Liver (tissue), 9 donors: Measurements from ENCODE around the gene LDLRAD3. TPM values are rescaled to one million over a fixed set of nuclear protein-coding genes. Genes with fewer than 3 reads are reported as not detected.

Source experiments
- DNase-seq: peaks from one replicate; pipeline ENCODE4 v3.0.0-alpha.2; 2017; ENCODE audit warnings: low spot score
- H3K27ac ChIP-seq, 2 donors: one replicate each; pipeline ENCODE4 v1.7.0; 2013; ENCODE audit warnings: inconsistent platforms in 2 of 2, low read length in 2 of 2, control low read depth in 1 of 2, low read depth in 1 of 2, mild to moderate bottlenecking in 1 of 2
- H3K27me3 ChIP-seq, 4 donors: one replicate each; pipeline versions ENCODE4 v1.6.1 to v1.7.0; 2013; ENCODE audit warnings: low read length in 3 of 4, inconsistent platforms in 1 of 4, mild to moderate bottlenecking in 1 of 4, moderate library complexity in 1 of 4; ENCODE audit not compliant: control insufficient read depth in 4 of 4, insufficient read depth in 4 of 4
- H3K36me3 ChIP-seq, 4 donors: one replicate each; pipeline versions ENCODE4 v1.6.1 to v1.7.0; 2013; ENCODE audit warnings: low read length in 3 of 4, mild to moderate bottlenecking in 3 of 4, low read depth in 1 of 4, moderate library complexity in 1 of 4; ENCODE audit not compliant: control insufficient read depth in 4 of 4, insufficient read depth in 3 of 4
- H3K4me1 ChIP-seq, 4 donors: one replicate each; pipeline versions ENCODE4 v1.6.1 to v1.7.0; 2013; ENCODE audit warnings: low read length in 3 of 4, mild to moderate bottlenecking in 3 of 4, moderate library complexity in 1 of 4; ENCODE audit not compliant: control insufficient read depth in 4 of 4, insufficient read depth in 4 of 4
- H3K4me3 ChIP-seq, 3 donors: one replicate each; pipeline versions ENCODE4 v1.6.1 to v1.7.0; 2013; ENCODE audit warnings: low read length in 3 of 3, control low read depth in 1 of 3, low read depth in 1 of 3, mild to moderate bottlenecking in 1 of 3
- H3K9ac ChIP-seq, 2 donors: one replicate each; pipeline ENCODE4 v1.7.0; 2013; ENCODE audit warnings: low read length in 2 of 2, mild to moderate bottlenecking in 2 of 2, moderate library complexity in 2 of 2, control low read depth in 1 of 2, low read depth in 1 of 2
- H3K9me3 ChIP-seq, 4 donors: one replicate each; pipeline versions ENCODE4 v1.6.1 to v1.7.0; 2013; ENCODE audit warnings: low read length in 3 of 4; ENCODE audit not compliant: control insufficient read depth in 4 of 4
- FOXA1 ChIP-seq: IDR thresholded peaks from 2 replicates; pipeline ENCODE4 v1.6.1; 2016; ENCODE audit warnings: antibody characterized with exemption
- HNF4G ChIP-seq: IDR thresholded peaks from 2 replicates; pipeline ENCODE4 v1.6.1; 2016; ENCODE audit warnings: antibody characterized with exemption
- NR2F2 ChIP-seq: IDR thresholded peaks from 2 replicates; pipeline ENCODE4 v1.6.1; 2016; ENCODE audit warnings: antibody characterized with exemption
- WGBS: extraction: QIAGEN DNeasy Blood & Tissue Kit; methylation state at CpG from one replicate; pipeline ENCODE4 v1.1.7; 2013; 5-methylcytosine and 5-hydroxymethylcytosine counted together
- polyA plus RNA-seq, 2 donors: library from polyadenylated mRNA; stranded (reverse) in 1 of 2; unstranded in 1 of 2; fragments of 200-250 nt in 1 of 2; fragments of >200 nt in 1 of 2; fragmentation: Nextera tagmentation in 1 of 2; extraction: Ambion mirVana in 1 of 2; gene quantifications; one replicate each; pipeline versions ENCODE4 v1.2.1 to v1.2.3, GENCODE V29; 2013 to 2015
- total RNA-seq, 2 donors: library from RNA; depleted of rRNA; stranded (reverse); fragments of >200 nt; gene quantifications; one replicate each; pipeline ENCODE4 v1.2.3, GENCODE V29; 2014
- TF ChIP-seq, protein P1 (sequence below): IDR thresholded peaks from 2 replicates; pipeline ENCODE4 v1.6.1; 2016; ENCODE audit warnings: antibody characterized with exemption, mild to moderate bottlenecking
- TF ChIP-seq, protein P2 (sequence below): IDR thresholded peaks from 2 replicates; pipeline ENCODE4 v1.6.1; 2016; ENCODE audit warnings: antibody characterized with exemption
- TF ChIP-seq, protein P3 (sequence below): IDR thresholded peaks from 2 replicates; pipeline ENCODE4 v1.6.1; 2016; ENCODE audit warnings: antibody characterized with exemption
- TF ChIP-seq, protein P4 (sequence below): fragments of 150-350 bp; IDR thresholded peaks from 2 replicates; pipeline ENCODE4 v1.5.1; 2017; ENCODE audit warnings: improper control_type of control experiment, low read depth, low read length; ENCODE audit not compliant: missing input control
- donor health status: healthy.
- donor health status: healthy.
- donor health status: healthy.
- donor health status: healthy.
- donor health status: healthy.

LDLRAD3 gene
- total and polyA plus RNA-seq, 4 donors: 0.75 to 1.3 (median 0.93) TPM

DNA sequence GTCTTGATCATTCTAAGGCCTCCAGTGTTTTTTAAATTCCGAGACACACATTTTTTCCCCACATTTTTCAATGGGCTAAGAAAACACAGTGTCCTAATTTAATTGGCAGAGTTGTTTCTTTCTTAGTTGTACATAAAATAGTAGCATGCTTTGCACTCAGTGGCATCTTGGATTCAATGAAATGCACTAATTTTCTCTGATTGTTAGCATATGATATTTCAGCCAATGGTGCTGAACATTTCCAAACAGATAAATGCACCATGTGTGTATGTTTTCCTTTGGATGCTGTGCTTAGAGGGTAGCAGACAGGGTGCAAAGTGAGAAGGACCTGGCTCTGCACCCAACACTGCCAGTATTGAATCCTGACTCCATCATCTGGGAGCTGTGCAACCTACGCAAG, 103.5 kb downstream of the LDLRAD3 start (continued):
- TF ChIP-seq, protein P1, sequence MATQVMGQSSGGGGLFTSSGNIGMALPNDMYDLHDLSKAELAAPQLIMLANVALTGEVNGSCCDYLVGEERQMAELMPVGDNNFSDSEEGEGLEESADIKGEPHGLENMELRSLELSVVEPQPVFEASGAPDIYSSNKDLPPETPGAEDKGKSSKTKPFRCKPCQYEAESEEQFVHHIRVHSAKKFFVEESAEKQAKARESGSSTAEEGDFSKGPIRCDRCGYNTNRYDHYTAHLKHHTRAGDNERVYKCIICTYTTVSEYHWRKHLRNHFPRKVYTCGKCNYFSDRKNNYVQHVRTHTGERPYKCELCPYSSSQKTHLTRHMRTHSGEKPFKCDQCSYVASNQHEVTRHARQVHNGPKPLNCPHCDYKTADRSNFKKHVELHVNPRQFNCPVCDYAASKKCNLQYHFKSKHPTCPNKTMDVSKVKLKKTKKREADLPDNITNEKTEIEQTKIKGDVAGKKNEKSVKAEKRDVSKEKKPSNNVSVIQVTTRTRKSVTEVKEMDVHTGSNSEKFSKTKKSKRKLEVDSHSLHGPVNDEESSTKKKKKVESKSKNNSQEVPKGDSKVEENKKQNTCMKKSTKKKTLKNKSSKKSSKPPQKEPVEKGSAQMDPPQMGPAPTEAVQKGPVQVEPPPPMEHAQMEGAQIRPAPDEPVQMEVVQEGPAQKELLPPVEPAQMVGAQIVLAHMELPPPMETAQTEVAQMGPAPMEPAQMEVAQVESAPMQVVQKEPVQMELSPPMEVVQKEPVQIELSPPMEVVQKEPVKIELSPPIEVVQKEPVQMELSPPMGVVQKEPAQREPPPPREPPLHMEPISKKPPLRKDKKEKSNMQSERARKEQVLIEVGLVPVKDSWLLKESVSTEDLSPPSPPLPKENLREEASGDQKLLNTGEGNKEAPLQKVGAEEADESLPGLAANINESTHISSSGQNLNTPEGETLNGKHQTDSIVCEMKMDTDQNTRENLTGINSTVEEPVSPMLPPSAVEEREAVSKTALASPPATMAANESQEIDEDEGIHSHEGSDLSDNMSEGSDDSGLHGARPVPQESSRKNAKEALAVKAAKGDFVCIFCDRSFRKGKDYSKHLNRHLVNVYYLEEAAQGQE: no peak

DNA sequence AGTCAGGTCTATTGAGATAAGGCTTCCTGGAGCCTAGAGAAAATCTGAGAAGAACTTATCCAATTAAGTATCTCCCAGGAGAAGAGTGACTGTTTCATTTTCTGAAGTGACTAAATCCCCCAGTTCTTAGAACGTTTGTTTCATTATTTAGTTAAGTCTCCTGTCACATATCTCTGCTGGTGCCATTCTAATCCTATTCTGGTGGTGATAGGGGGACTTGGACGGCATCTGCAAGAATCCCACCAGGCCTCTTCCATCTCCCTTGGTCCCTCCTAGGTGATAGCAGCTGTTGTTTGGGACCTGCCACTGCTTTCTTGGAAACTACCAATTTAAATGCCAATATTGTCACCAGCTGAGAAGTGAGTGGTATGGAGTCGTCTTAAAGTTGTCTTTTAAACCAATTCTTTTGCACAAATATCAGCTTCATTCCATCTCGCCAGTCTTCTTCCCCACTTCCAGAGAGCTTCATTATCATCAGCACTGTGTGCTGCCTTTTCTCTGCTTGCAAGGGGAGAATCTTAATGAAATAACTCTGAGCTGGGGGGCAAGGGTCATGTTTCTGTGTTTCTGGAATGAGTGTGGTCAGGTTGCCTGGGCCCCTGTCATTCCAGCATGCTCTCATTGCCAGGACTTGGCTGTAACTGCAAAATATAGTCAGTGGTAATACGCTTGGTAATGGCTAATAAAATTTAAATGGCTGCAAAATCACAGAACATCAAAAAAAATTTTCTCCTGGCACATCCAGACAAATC, 104.8 kb downstream of the LDLRAD3 start:
- TF ChIP-seq, protein P2, sequence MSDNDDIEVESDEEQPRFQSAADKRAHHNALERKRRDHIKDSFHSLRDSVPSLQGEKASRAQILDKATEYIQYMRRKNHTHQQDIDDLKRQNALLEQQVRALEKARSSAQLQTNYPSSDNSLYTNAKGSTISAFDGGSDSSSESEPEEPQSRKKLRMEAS: no peak
- TF ChIP-seq NR2F2 (peak; percentile 19), FOXA1 (no peak)
- TF ChIP-seq, protein P3, sequence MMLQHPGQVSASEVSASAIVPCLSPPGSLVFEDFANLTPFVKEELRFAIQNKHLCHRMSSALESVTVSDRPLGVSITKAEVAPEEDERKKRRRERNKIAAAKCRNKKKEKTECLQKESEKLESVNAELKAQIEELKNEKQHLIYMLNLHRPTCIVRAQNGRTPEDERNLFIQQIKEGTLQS: no peak
- Histone ChIP-seq H3K9me3 (no peaks in the 10 kb centered on the region), H3K27ac (no peak overlapping the region), H3K4me3 (no peak overlapping the region), H3K9ac (no peak overlapping the region), H3K36me3 (no peaks in the 10 kb centered on the region), H3K27me3 (no peaks in the 10 kb centered on the region), H3K4me1 (no peaks in the 10 kb centered on the region)
- WGBS: 68% methylated on average over 5 of the region's 5 CpGs
- no peak for DNase-seq

DNA sequence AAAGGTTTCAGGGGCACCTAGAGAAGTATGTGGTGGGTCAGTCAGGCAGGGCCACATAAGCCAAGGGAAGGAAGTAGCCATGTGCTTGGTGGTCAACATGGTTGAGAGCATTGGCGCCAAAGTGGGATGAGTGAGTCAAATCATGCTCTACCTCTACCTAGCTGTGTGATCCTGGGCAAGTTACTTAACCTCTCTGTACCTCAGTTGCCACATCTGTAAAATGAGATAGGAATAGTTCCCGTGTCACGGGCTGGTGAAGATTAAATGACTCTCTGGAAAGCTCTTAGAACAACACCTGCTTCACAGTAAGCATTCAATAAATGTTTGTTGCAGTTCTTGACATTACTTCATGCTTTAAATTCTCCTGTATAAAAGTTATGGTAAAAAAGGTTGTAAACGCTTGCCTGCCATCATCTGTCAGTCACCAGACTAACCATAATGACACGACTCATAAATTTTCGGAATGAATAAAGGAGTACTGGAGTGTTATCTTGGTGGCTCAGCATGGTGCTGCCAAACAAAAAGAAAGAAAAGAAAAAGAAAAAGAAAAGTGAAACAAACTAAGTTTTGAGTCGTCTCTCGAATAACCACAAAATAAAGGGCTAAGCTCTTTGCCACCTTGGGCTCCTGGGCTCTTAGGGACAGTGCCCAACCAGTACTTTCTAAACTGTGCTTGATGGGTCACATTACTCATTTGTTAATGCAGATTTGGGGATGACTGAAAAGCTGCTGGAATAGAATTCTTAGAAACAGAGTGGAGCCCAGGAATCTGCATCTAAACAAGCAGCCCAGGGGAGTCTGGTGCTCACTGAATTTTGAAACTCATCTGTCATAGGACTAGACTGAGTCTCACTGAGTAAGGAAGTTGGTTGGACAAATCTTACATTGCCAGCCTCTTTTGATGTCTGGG, 107.6 kb downstream of the LDLRAD3 start:
- H3K27ac ChIP-seq: no peak overlapping the region
- H3K36me3 ChIP-seq: no peaks in the 10 kb centered on the region
- TF ChIP-seq, protein P4, sequence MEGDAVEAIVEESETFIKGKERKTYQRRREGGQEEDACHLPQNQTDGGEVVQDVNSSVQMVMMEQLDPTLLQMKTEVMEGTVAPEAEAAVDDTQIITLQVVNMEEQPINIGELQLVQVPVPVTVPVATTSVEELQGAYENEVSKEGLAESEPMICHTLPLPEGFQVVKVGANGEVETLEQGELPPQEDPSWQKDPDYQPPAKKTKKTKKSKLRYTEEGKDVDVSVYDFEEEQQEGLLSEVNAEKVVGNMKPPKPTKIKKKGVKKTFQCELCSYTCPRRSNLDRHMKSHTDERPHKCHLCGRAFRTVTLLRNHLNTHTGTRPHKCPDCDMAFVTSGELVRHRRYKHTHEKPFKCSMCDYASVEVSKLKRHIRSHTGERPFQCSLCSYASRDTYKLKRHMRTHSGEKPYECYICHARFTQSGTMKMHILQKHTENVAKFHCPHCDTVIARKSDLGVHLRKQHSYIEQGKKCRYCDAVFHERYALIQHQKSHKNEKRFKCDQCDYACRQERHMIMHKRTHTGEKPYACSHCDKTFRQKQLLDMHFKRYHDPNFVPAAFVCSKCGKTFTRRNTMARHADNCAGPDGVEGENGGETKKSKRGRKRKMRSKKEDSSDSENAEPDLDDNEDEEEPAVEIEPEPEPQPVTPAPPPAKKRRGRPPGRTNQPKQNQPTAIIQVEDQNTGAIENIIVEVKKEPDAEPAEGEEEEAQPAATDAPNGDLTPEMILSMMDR: no peak
- TF ChIP-seq, protein P3: no peak
- no peak for TF ChIP-seq HNF4G
- H3K27me3 ChIP-seq: no peaks in the 10 kb centered on the region
- no peak for DNase-seq
- no peak overlapping the region for H3K4me3 ChIP-seq
- WGBS: 86% methylated on average over 8 of the region's 8 CpGs
- H3K9ac ChIP-seq: no peak overlapping the region
- no peaks in the 10 kb centered on the region for H3K9me3 ChIP-seq
- no peaks in the 10 kb centered on the region for H3K4me1 ChIP-seq
